ENCODE data around the gene RAB10.

Gene RAB10

DNA sequence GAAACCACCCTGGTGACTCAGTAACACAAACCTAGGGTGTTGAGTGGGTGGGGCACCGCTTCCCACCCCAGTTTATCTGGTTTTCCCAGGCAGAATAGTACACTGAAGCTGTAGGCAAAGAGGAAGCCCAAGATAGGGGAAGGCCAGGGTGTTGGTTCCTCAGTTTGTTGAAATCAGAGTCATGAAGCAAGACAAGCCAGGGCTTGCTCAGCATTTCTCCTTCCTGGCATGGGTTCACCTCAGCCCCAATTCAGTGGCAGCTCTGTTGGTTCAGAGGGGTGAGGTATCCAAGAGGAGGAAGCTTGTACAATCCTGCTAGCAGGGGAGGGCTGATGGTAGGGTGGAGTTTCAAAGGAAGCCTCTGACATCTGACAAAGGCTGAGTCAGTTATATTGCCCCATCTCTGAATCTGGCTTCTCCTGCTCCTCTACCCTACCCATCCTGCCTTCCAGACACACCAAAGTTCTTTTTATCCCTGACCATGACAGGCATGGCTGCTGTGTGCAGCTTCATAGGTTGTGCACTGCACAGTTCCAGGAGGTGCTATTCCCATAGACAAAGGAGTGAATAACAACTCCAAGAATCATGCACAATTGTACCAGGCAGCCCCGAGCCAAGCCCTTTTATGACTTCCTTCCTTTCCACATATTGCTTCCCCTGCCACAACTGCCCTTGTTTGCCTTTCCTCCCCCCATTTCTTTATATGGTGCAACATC lies 24.9 kb upstream of the RAB10 start:
- ATAC-seq, result no peak
- no peak for TF ChIP-seq OSR1 (CRISPR knock-in tag; IDR thresholded peaks at IDR 0.05)
- no peak for TF ChIP-seq RARB (CRISPR knock-in tag; IDR thresholded peaks at IDR 0.05)
- no peak for TF ChIP-seq ESRRG (CRISPR knock-in tag; IDR thresholded peaks at IDR 0.05)
- TF ChIP-seq ZFP30 (CRISPR knock-in tag; IDR thresholded peaks at IDR 0.05), result no peak
- no peak for TF ChIP-seq ARNTL (CRISPR knock-in tag; IDR thresholded peaks at IDR 0.05; ENCODE audit: borderline replicate concordance, low read depth)
- TF ChIP-seq, protein P1, sequence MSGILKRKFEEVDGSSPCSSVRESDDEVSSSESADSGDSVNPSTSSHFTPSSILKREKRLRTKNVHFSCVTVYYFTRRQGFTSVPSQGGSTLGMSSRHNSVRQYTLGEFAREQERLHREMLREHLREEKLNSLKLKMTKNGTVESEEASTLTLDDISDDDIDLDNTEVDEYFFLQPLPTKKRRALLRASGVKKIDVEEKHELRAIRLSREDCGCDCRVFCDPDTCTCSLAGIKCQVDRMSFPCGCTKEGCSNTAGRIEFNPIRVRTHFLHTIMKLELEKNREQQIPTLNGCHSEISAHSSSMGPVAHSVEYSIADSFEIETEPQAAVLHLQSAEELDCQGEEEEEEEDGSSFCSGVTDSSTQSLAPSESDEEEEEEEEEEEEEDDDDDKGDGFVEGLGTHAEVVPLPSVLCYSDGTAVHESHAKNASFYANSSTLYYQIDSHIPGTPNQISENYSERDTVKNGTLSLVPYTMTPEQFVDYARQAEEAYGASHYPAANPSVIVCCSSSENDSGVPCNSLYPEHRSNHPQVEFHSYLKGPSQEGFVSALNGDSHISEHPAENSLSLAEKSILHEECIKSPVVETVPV (CRISPR knock-in tag; IDR thresholded peaks at IDR 0.05), result no peak
- TF ChIP-seq ZC3H10 (CRISPR knock-in tag; IDR thresholded peaks at IDR 0.05), result no peak
- TF ChIP-seq ZNF8 (CRISPR knock-in tag; IDR thresholded peaks at IDR 0.05), result no peak
- no peak for TF ChIP-seq BACH2 (CRISPR knock-in tag; IDR thresholded peaks at IDR 0.05; ENCODE audit: borderline replicate concordance)
- no peak for TF ChIP-seq TOX (CRISPR knock-in tag; IDR thresholded peaks at IDR 0.05; ENCODE audit: borderline replicate concordance)
- no peak for TF ChIP-seq ISL1 (CRISPR knock-in tag; IDR thresholded peaks at IDR 0.05)
- no peak for TF ChIP-seq ZNF70 (CRISPR knock-in tag; IDR thresholded peaks at IDR 0.05)
- TF ChIP-seq ZFP3 (CRISPR knock-in tag; IDR thresholded peaks at IDR 0.05), result no peak
- TF ChIP-seq, protein P2, sequence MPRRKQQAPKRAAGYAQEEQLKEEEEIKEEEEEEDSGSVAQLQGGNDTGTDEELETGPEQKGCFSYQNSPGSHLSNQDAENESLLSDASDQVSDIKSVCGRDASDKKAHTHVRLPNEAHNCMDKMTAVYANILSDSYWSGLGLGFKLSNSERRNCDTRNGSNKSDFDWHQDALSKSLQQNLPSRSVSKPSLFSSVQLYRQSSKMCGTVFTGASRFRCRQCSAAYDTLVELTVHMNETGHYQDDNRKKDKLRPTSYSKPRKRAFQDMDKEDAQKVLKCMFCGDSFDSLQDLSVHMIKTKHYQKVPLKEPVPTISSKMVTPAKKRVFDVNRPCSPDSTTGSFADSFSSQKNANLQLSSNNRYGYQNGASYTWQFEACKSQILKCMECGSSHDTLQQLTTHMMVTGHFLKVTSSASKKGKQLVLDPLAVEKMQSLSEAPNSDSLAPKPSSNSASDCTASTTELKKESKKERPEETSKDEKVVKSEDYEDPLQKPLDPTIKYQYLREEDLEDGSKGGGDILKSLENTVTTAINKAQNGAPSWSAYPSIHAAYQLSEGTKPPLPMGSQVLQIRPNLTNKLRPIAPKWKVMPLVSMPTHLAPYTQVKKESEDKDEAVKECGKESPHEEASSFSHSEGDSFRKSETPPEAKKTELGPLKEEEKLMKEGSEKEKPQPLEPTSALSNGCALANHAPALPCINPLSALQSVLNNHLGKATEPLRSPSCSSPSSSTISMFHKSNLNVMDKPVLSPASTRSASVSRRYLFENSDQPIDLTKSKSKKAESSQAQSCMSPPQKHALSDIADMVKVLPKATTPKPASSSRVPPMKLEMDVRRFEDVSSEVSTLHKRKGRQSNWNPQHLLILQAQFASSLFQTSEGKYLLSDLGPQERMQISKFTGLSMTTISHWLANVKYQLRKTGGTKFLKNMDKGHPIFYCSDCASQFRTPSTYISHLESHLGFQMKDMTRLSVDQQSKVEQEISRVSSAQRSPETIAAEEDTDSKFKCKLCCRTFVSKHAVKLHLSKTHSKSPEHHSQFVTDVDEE (CRISPR knock-in tag; IDR thresholded peaks at IDR 0.05), result no peak
- TF ChIP-seq, protein P3, sequence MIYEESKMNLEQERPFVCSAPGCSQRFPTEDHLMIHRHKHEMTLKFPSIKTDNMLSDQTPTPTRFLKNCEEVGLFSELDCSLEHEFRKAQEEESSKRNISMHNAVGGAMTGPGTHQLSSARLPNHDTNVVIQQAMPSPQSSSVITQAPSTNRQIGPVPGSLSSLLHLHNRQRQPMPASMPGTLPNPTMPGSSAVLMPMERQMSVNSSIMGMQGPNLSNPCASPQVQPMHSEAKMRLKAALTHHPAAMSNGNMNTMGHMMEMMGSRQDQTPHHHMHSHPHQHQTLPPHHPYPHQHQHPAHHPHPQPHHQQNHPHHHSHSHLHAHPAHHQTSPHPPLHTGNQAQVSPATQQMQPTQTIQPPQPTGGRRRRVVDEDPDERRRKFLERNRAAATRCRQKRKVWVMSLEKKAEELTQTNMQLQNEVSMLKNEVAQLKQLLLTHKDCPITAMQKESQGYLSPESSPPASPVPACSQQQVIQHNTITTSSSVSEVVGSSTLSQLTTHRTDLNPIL (CRISPR knock-in tag; IDR thresholded peaks at IDR 0.05; ENCODE audit: low read depth), result no peak
- TF ChIP-seq TCF4 (CRISPR knock-in tag; IDR thresholded peaks at IDR 0.05; ENCODE audit: borderline replicate concordance), result no peak
- TF ChIP-seq ZNF565 (CRISPR knock-in tag; conservative IDR thresholded peaks at IDR 0.05; ENCODE audit: low read depth), result no peak

DNA sequence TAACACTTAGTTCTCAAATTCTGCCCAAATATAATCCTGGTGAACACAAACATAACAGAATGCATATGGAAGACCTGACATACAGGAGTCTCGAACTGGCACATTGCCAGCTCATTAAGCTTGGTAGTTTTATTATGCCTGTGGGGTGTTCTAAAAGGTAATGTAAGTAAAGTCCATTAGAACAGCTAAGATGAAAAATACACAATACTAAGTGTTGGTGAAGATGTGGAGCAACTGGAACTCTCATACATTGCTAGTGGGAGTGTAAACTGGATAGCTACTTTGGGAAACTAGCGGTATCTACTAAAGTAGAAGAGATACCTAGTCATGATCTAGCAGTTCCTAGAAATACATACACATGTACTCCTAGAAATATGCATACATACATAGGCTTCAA lies 24.3 kb upstream of the RAB10 start:
- ATAC-seq, result no peak
- TF ChIP-seq, protein P4, sequence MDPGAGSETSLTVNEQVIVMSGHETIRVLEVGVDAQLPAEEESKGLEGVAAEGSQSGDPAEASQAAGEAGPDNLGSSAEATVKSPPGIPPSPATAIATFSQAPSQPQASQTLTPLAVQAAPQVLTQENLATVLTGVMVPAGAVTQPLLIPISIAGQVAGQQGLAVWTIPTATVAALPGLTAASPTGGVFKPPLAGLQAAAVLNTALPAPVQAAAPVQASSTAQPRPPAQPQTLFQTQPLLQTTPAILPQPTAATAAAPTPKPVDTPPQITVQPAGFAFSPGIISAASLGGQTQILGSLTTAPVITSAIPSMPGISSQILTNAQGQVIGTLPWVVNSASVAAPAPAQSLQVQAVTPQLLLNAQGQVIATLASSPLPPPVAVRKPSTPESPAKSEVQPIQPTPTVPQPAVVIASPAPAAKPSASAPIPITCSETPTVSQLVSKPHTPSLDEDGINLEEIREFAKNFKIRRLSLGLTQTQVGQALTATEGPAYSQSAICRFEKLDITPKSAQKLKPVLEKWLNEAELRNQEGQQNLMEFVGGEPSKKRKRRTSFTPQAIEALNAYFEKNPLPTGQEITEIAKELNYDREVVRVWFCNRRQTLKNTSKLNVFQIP (CRISPR knock-in tag; IDR thresholded peaks at IDR 0.05; ENCODE audit: borderline replicate concordance, low read depth), result no peak
- no peak for TF ChIP-seq OSR1 (CRISPR knock-in tag; IDR thresholded peaks at IDR 0.05)
- no peak for TF ChIP-seq ZNF565 (CRISPR knock-in tag; conservative IDR thresholded peaks at IDR 0.05; ENCODE audit: low read depth)
- TF ChIP-seq, protein P5, sequence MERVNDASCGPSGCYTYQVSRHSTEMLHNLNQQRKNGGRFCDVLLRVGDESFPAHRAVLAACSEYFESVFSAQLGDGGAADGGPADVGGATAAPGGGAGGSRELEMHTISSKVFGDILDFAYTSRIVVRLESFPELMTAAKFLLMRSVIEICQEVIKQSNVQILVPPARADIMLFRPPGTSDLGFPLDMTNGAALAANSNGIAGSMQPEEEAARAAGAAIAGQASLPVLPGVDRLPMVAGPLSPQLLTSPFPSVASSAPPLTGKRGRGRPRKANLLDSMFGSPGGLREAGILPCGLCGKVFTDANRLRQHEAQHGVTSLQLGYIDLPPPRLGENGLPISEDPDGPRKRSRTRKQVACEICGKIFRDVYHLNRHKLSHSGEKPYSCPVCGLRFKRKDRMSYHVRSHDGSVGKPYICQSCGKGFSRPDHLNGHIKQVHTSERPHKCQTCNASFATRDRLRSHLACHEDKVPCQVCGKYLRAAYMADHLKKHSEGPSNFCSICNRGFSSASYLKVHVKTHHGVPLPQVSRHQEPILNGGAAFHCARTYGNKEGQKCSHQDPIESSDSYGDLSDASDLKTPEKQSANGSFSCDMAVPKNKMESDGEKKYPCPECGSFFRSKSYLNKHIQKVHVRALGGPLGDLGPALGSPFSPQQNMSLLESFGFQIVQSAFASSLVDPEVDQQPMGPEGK (CRISPR knock-in tag; IDR thresholded peaks at IDR 0.05; ENCODE audit: borderline replicate concordance), result no peak
- TF ChIP-seq, protein P2 (CRISPR knock-in tag; IDR thresholded peaks at IDR 0.05), result no peak
- TF ChIP-seq ZNF70 (CRISPR knock-in tag; IDR thresholded peaks at IDR 0.05), result no peak
- TF ChIP-seq GLIS3 (CRISPR knock-in tag; IDR thresholded peaks at IDR 0.05), result no peak
- TF ChIP-seq ZC3H10 (CRISPR knock-in tag; IDR thresholded peaks at IDR 0.05), result no peak
- no peak for TF ChIP-seq CSDC2 (CRISPR knock-in tag; IDR thresholded peaks at IDR 0.05)
- no peak for TF ChIP-seq ZFP30 (CRISPR knock-in tag; IDR thresholded peaks at IDR 0.05)

Measured in SK-N-SH treated with all-trans-retinoic acid at 6 μM for 48 hours (cell line).